Effector memory CD8-positive, alpha-beta T cell (primary cell): ENCODE measurements around the gene SLC2A4.

Experiments
- ATAC-seq: fragments of 150-1000 bp; cut with Tn5 transposase; replicated peaks from 2 replicates; pipeline ENCODE4 v1.10.0; 2021; ENCODE audit warnings: mild to moderate bottlenecking, moderate library complexity
- DNase-seq, 3 experiments: peaks; one replicate each; pipeline ENCODE4 v3.0.0; 2021
- H3K27ac Mint-ChIP-seq, 2 donors: one replicate each; pipeline ENCODE4 v1.8.0; 2022; ENCODE audit warnings: mild to moderate bottlenecking in 2 of 2, mixed read lengths in 2 of 2, moderate library complexity in 2 of 2
- H3K27me3 Mint-ChIP-seq, 2 donors: one replicate each; pipeline ENCODE4 v1.8.0; 2022; ENCODE audit warnings: mixed read lengths in 2 of 2
- H3K36me3 Mint-ChIP-seq: one replicate; pipeline ENCODE4 v1.8.0; 2022; ENCODE audit warnings: mild to moderate bottlenecking, moderate library complexity, mixed read lengths; ENCODE audit not compliant: insufficient read depth
- H3K4me1 Mint-ChIP-seq, 2 donors: one replicate each; pipeline ENCODE4 v1.8.0; 2022; ENCODE audit warnings: low read depth in 2 of 2, mixed read lengths in 2 of 2
- H3K4me3 Mint-ChIP-seq, 2 donors: one replicate each; pipeline ENCODE4 v1.8.0; 2022; ENCODE audit warnings: mild to moderate bottlenecking in 2 of 2, mixed read lengths in 2 of 2, moderate library complexity in 2 of 2
- H3K9me3 Mint-ChIP-seq, 2 donors: one replicate each; pipeline ENCODE4 v1.8.0; 2022; ENCODE audit warnings: mixed read lengths in 2 of 2

The SLC2A4 gene

GRCh38 chr17:7322520-7323194 lies 41.1 kb downstream of the SLC2A4 start:
- DNase-seq = no peak
- no peaks in the 10 kb centered on the region for H3K27me3 Mint-ChIP-seq
- no peaks in the 10 kb centered on the region for H3K9me3 Mint-ChIP-seq
- peaks cover 5 to 7% of the 10 kb centered on the region in 2 donors for H3K4me1 Mint-ChIP-seq
- H3K27ac Mint-ChIP-seq = no peak overlapping the region
- peaks cover 20% of the 10 kb centered on the region for H3K36me3 Mint-ChIP-seq
- no peak for ATAC-seq
- H3K4me3 Mint-ChIP-seq = no peak overlapping the region

- ATAC-seq (peak; percentile 47), DNase-seq (peak; percentile 65 to 79 (median 66))
- Mint-ChIP-seq H3K4me1 (peaks cover 16 to 19% of the 10 kb centered on the region in 2 donors), H3K27me3 (no peaks in the 10 kb centered on the region), H3K4me3 (no peak overlapping the region), H3K9me3 (no peaks in the 10 kb centered on the region), H3K36me3 (peaks cover 23% of the 10 kb centered on the region), H3K27ac (peak overlapping the region in 1 of 2 donors; percentile 49)
Observed at GRCh38 chr17:7323731-7324437, 42.4 kb downstream of the SLC2A4 start.

- no peaks in the 10 kb centered on the region for H3K27me3 Mint-ChIP-seq
- H3K4me1 Mint-ChIP-seq = peaks cover 17 to 20% of the 10 kb centered on the region in 2 donors
- peaks cover 27% of the 10 kb centered on the region for H3K36me3 Mint-ChIP-seq
- ATAC-seq (no peak), DNase-seq (no peak)
- peak overlapping the region in 1 of 2 donors; percentile 49 for H3K27ac Mint-ChIP-seq
- no peak overlapping the region for H3K4me3 Mint-ChIP-seq
- no peaks in the 10 kb centered on the region for H3K9me3 Mint-ChIP-seq
Observed at GRCh38 chr17:7324438-7324779, 42.9 kb downstream of the SLC2A4 start.

- no peak for DNase-seq
- Mint-ChIP-seq H3K27me3 (no peaks in the 10 kb centered on the region), H3K36me3 (peaks cover 30% of the 10 kb centered on the region), H3K9me3 (no peaks in the 10 kb centered on the region), H3K4me3 (no peak overlapping the region), H3K27ac (no peak overlapping the region), H3K4me1 (peaks cover 21 to 27% of the 10 kb centered on the region in 2 donors)
- ATAC-seq = no peak
Observed at GRCh38 chr17:7325031-7325528, 43.6 kb downstream of the SLC2A4 start.

- DNase-seq (no peak), ATAC-seq (no peak)
- H3K4me3 Mint-ChIP-seq = no peak overlapping the region
- H3K36me3 Mint-ChIP-seq = peaks cover 23% of the 10 kb centered on the region
- no peaks in the 10 kb centered on the region for H3K27me3 Mint-ChIP-seq
- H3K4me1 Mint-ChIP-seq = peaks cover 26 to 28% of the 10 kb centered on the region in 2 donors
- H3K9me3 Mint-ChIP-seq = no peaks in the 10 kb centered on the region
- H3K27ac Mint-ChIP-seq = no peak overlapping the region
Observed at GRCh38 chr17:7326186-7326585, 44.7 kb downstream of the SLC2A4 start.

- no peak overlapping the region for H3K4me3 Mint-ChIP-seq
- DNase-seq (no peak), ATAC-seq (no peak)
- H3K27me3 Mint-ChIP-seq = no peaks in the 10 kb centered on the region
- peaks cover 26 to 28% of the 10 kb centered on the region in 2 donors for H3K4me1 Mint-ChIP-seq
- H3K36me3 Mint-ChIP-seq = peaks cover 16% of the 10 kb centered on the region
- H3K27ac Mint-ChIP-seq = peak overlapping the region in 1 of 2 donors; percentile 10
- no peaks in the 10 kb centered on the region for H3K9me3 Mint-ChIP-seq
Observed at GRCh38 chr17:7327056-7327455, 45.5 kb downstream of the SLC2A4 start.

GRCh38 chr17:7327501-7327900 lies 46.0 kb downstream of the SLC2A4 start:
- DNase-seq (no peak), ATAC-seq (no peak)
- Mint-ChIP-seq H3K36me3 (peaks cover 18% of the 10 kb centered on the region), H3K27me3 (no peaks in the 10 kb centered on the region), H3K4me1 (peaks cover 28% of the 10 kb centered on the region in 2 donors), H3K9me3 (no peaks in the 10 kb centered on the region), H3K27ac (peak overlapping the region in 1 of 2 donors; percentile 92), H3K4me3 (no peak overlapping the region)

GRCh38 chr17:7328009-7328408 lies 46.5 kb downstream of the SLC2A4 start:
- Mint-ChIP-seq H3K27ac (peak overlapping the region in 1 of 2 donors; percentile 92), H3K4me1 (peaks cover 28 to 31% of the 10 kb centered on the region in 2 donors), H3K27me3 (no peaks in the 10 kb centered on the region), H3K9me3 (no peaks in the 10 kb centered on the region), H3K4me3 (peak overlapping the region; percentile 92 to 95), H3K36me3 (peaks cover 18% of the 10 kb centered on the region)
- no peak for DNase-seq
- no peak for ATAC-seq

GRCh38 chr17:7328840-7329373 lies 47.4 kb downstream of the SLC2A4 start, which contains the start of gene NEURL4:
Gene NEURL4 (minus strand): TSS chr17:7329335. CDS start chr17:7329312, 23 bp downstream.
- Mint-ChIP-seq H3K9me3 (no peaks in the 10 kb centered on the region), H3K27me3 (no peaks in the 10 kb centered on the region), H3K27ac (peak within 1 kb of the TSS; percentile 92 to 97), H3K36me3 (peaks cover 18% of the 10 kb centered on the region), H3K4me1 (peaks cover 28 to 35% of the 10 kb centered on the region in 2 donors), H3K4me3 (peak within 1 kb of the TSS; percentile 92 to 95)
- DNase-seq = no peak
- ATAC-seq = peak; percentile 24

GRCh38 chr17:7329374-7329996 lies 48.0 kb downstream of the SLC2A4 start:
- H3K4me3 Mint-ChIP-seq = peak overlapping the region; percentile 92 to 95
- no peaks in the 10 kb centered on the region for H3K9me3 Mint-ChIP-seq
- H3K36me3 Mint-ChIP-seq = peaks cover 18% of the 10 kb centered on the region
- DNase-seq (peak; percentile 92 to 94 (median 93)), ATAC-seq (peak; percentile 70)
- peak overlapping the region; percentile 92 to 97 for H3K27ac Mint-ChIP-seq
- peaks cover 23 to 30% of the 10 kb centered on the region in 2 donors for H3K4me1 Mint-ChIP-seq
- no peaks in the 10 kb centered on the region for H3K27me3 Mint-ChIP-seq

GRCh38 chr17:7329997-7330637 lies 48.6 kb downstream of the SLC2A4 start:
- ATAC-seq (peak; percentile 61), DNase-seq (peak in 2 of 3 experiments; percentile 61 to 70)
- Mint-ChIP-seq H3K9me3 (no peaks in the 10 kb centered on the region), H3K36me3 (peaks cover 18% of the 10 kb centered on the region), H3K4me3 (peak overlapping the region; percentile 92 to 95), H3K27ac (peak overlapping the region; percentile 92 to 97), H3K27me3 (no peaks in the 10 kb centered on the region), H3K4me1 (peaks cover 23 to 33% of the 10 kb centered on the region in 2 donors)

GRCh38 chr17:7330638-7331015 lies 49.1 kb downstream of the SLC2A4 start:
- ATAC-seq (no peak), DNase-seq (no peak)
- peak overlapping the region in 1 of 2 donors; percentile 97 for H3K27ac Mint-ChIP-seq
- H3K27me3 Mint-ChIP-seq = no peaks in the 10 kb centered on the region
- peak overlapping the region; percentile 92 to 95 for H3K4me3 Mint-ChIP-seq
- peaks cover 28 to 38% of the 10 kb centered on the region in 2 donors for H3K4me1 Mint-ChIP-seq
- H3K36me3 Mint-ChIP-seq = peaks cover 22% of the 10 kb centered on the region
- no peaks in the 10 kb centered on the region for H3K9me3 Mint-ChIP-seq

GRCh38 chr17:7332111-7332510 lies 50.6 kb downstream of the SLC2A4 start:
- peaks cover 23% of the 10 kb centered on the region for H3K36me3 Mint-ChIP-seq
- H3K4me1 Mint-ChIP-seq = peaks cover 37 to 47% of the 10 kb centered on the region in 2 donors
- no peak for ATAC-seq

More at GRCh38 chr17:7332111-7332510, 50.6 kb downstream of the SLC2A4 start:
- DNase-seq = no peak
- H3K27ac Mint-ChIP-seq = peak overlapping the region in 1 of 2 donors; percentile 58
- no peaks in the 10 kb centered on the region for H3K27me3 Mint-ChIP-seq
- H3K4me3 Mint-ChIP-seq = peak overlapping the region; percentile 12 to 38
- no peaks in the 10 kb centered on the region for H3K9me3 Mint-ChIP-seq
